ENCODE results near the gene PRRT3. TPM values are rescaled to one million over a fixed set of nuclear protein-coding genes. Genes with fewer than 3 reads are reported as not detected.

The PRRT3 gene
- total and polyA plus RNA-seq, 11 donors = 0.39 to 2.3 (median 0.70) TPM

- Histone ChIP-seq H3K4me1 (peaks cover 4 to 42% (median 30%) of the 10 kb centered on the region in 12 donors), H3K36me3 (peaks cover 0 to 16% (median 6%) of the 10 kb centered on the region in 9 donors), H3K27ac (peak overlapping the region; percentile 73 to 96 (median 91)), H3K4me3 (peak overlapping the region; percentile 26 to 87 (median 63)), H3K27me3 (no peaks in the 10 kb centered on the region), H3K9me3 (no peaks in the 10 kb centered on the region)
- TF ChIP-seq CTCF (IDR thresholded peaks at IDR 0.05) (no peak), POLR2A (IDR thresholded peaks at IDR 0.05) (no peak)
- WGBS, 4 donors = 45 to 63% (median 57%) methylated on average over 6 to 7 of the region's 7 CpGs
- DNase-seq (no peak), ATAC-seq (peak in 1 of 4 donors; percentile 3)
- intact Hi-C loops (cut with DNase I) = loop anchor here in 2 of 10 donors (1.0 to 10.0 kb wide), 7 partner anchors 16 to 414 kb away; partner anchors contain the start of genes CRELD1 (in 2 of the 2), ARPC4 (in 1 of the 2), JAGN1 (in 1 of the 2) and RPUSD3 (in 1 of the 2)
These were observed 35.9 kb downstream of the PRRT3 start for GRCh38 chr3:9916346-9916733.

GRCh38 chr3:9915254-9916141 is 36.7 kb downstream of the PRRT3 start:
- DNase-seq = peak; percentile 78 to 86 (median 80)
- Histone ChIP-seq H3K9me3 (no peaks in the 10 kb centered on the region), H3K27me3 (no peaks in the 10 kb centered on the region), H3K4me3 (peak overlapping the region; percentile 49 to 87 (median 65)), H3K36me3 (peaks cover 0 to 13% (median 5%) of the 10 kb centered on the region in 9 donors), H3K27ac (peak overlapping the region; percentile 73 to 96 (median 91)), H3K4me1 (peaks cover 4 to 42% (median 30%) of the 10 kb centered on the region in 12 donors)
- peak in 1 of 2 donors; percentile 37 for TF ChIP-seq POLR2A (IDR thresholded peaks at IDR 0.05)
- peak in 10 of 12 donors; percentile 8 to 63 (median 40) for TF ChIP-seq CTCF (IDR thresholded peaks at IDR 0.05)
- peak; percentile 42 to 70 (median 66) for ATAC-seq
- intact Hi-C loops (cut with DNase I) = loop anchor here in 2 of 10 donors (1.0 to 10.0 kb wide), 8 partner anchors 17 to 413 kb away; partner anchors contain the start of genes CRELD1 (in 2 of the 2), ARPC4 (in 1 of the 2), JAGN1 (in 1 of the 2) and RPUSD3 (in 1 of the 2)
- 0 to 2% (median 0%) methylated on average over 50 to 99 of the region's 99 CpGs for WGBS, 4 donors

- H3K4me1 ChIP-seq = peaks cover 4 to 42% (median 30%) of the 10 kb centered on the region in 12 donors
- intact Hi-C loops (cut with DNase I) = loop anchor here in 3 of 10 donors (2.0 to 10.0 kb wide), 6 partner anchors 22 to 412 kb away; partner anchors contain the start of genes ARPC4 (in 1 of the 3), RPUSD3 (in 1 of the 3), TADA3 (in 1 of the 3) and TTLL3 (in 1 of the 3)
- no peaks in the 10 kb centered on the region for H3K27me3 ChIP-seq
- no peak for TF ChIP-seq POLR2A (IDR thresholded peaks at IDR 0.05)
- TF ChIP-seq CTCF (IDR thresholded peaks at IDR 0.05) = no peak
- ATAC-seq (no peak), DNase-seq (no peak)
- WGBS, 4 donors = 26 to 67% (median 32%) methylated on average over 4 to 15 of the region's 15 CpGs
- H3K36me3 ChIP-seq = peaks cover 0 to 5% (median 0%) of the 10 kb centered on the region in 9 donors
- peak overlapping the region; percentile 73 to 96 (median 91) for H3K27ac ChIP-seq
- H3K4me3 ChIP-seq = peak overlapping the region; percentile 49 to 87 (median 65)
- no peaks in the 10 kb centered on the region for H3K9me3 ChIP-seq
These were observed 37.5 kb downstream of the PRRT3 start for GRCh38 chr3:9914559-9915253.
